CD4-positive, alpha-beta memory T cell (primary cell): Measurements from ENCODE around the gene FBXO21. TPM values are rescaled to one million over a fixed set of nuclear protein-coding genes. Genes with fewer than 3 reads are reported as not detected.
A peak's percentile ranks its signal among the peaks of the same experiment; 100 is the strongest.

Source experiments
- CTCF ChIA-PET: fragments of 350-600 bp; sonication (Branson Sonifier 250); formaldehyde crosslinking; loops from one replicate; lab custom pipeline; 2021; ENCODE audit warnings: inconsistent platforms; ENCODE audit not compliant: partially characterized antibody; lab: Charles Lee
- POLR2A ChIA-PET: fragments of 350-600 bp; sonication (Branson Sonifier 250); formaldehyde crosslinking; loops from one replicate; lab custom pipeline; 2021; ENCODE audit not compliant: partially characterized antibody; lab: Charles Lee
- DNase-seq, 5 donors: peaks; one replicate each; pipeline versions ENCODE4 v3.0.0 to v3.0.0-alpha.2; 2020 to 2022; ENCODE audit warnings: mixed read lengths in 1 of 5
- H3K27ac ChIP-seq: one replicate; pipeline ENCODE4 v1.7.0; 2013; ENCODE audit warnings: low read depth, low read length
- H3K27me3 ChIP-seq: 2 replicates; pipeline ENCODE4 v1.7.0; 2013; ENCODE audit warnings: mild to moderate bottlenecking, low read length, moderate library complexity; ENCODE audit not compliant: insufficient read depth
- H3K36me3 ChIP-seq: 2 replicates; pipeline ENCODE4 v1.7.0; 2013; ENCODE audit warnings: mild to moderate bottlenecking, low read length, moderate library complexity; ENCODE audit not compliant: insufficient read depth
- H3K4me1 ChIP-seq: 2 replicates; pipeline ENCODE4 v1.7.0; 2013; ENCODE audit warnings: mild to moderate bottlenecking, low read length, moderate library complexity; ENCODE audit not compliant: insufficient read depth
- H3K4me3 ChIP-seq, 2 donors: one replicate each; pipeline ENCODE4 v1.7.0; 2013; ENCODE audit warnings: low read length in 2 of 2, mild to moderate bottlenecking in 1 of 2
- H3K9me3 ChIP-seq, 2 donors: one replicate each; pipeline ENCODE4 v1.7.0; 2013; ENCODE audit warnings: low read length in 2 of 2, control low read depth in 1 of 2; ENCODE audit not compliant: control insufficient read depth in 1 of 2
- H3K27ac Mint-ChIP-seq, 7 donors: one replicate each; pipeline ENCODE4 v1.8.0; 2020 to 2021; ENCODE audit warnings: mixed read lengths in 7 of 7, mild to moderate bottlenecking in 6 of 7, inconsistent platforms in 3 of 7, moderate library complexity in 3 of 7
- H3K27me3 Mint-ChIP-seq, 2 donors: one replicate each; pipeline ENCODE4 v1.8.0; 2020 to 2021; ENCODE audit warnings: mixed read lengths in 2 of 2
- H3K36me3 Mint-ChIP-seq, 2 donors: one replicate each; pipeline ENCODE4 v1.8.0; 2020 to 2021; ENCODE audit warnings: mixed read lengths in 2 of 2, inconsistent platforms in 1 of 2, mild to moderate bottlenecking in 1 of 2
- H3K4me1 Mint-ChIP-seq, 4 donors: one replicate each; pipeline ENCODE4 v1.8.0; 2020 to 2021; ENCODE audit warnings: mixed read lengths in 4 of 4, mild to moderate bottlenecking in 1 of 4
- H3K4me3 Mint-ChIP-seq, 8 donors: one replicate each; pipeline ENCODE4 v1.8.0; 2020 to 2021; ENCODE audit warnings: mixed read lengths in 8 of 8, mild to moderate bottlenecking in 7 of 8, moderate library complexity in 6 of 8, inconsistent platforms in 3 of 8
- H3K9me3 Mint-ChIP-seq, 8 donors: one replicate each; pipeline ENCODE4 v1.8.0; 2020 to 2021; ENCODE audit warnings: mixed read lengths in 8 of 8, mild to moderate bottlenecking in 5 of 8, inconsistent platforms in 3 of 8, moderate library complexity in 1 of 8
- intact Hi-C: fragments of 100-400 bp; cut with micrococcal nuclease; formaldehyde crosslinking; loops from one replicate; pipeline ENCODE4 v1.15.1; 2023
- polyA plus RNA-seq, 2 donors: library from polyadenylated mRNA; unstranded; fragments of 300-500 nt; fragmentation: Illumina TruSeq; gene quantifications; one replicate each; pipeline ENCODE4 v1.2.3, GENCODE V29; 2021
- total RNA-seq, 2 experiments: library from RNA; stranded (reverse); gene quantifications; one replicate each; pipeline ENCODE4 v1.2.3, GENCODE V29; 2021

Gene FBXO21
- total and polyA plus RNA-seq, 4 experiments from 2014 or later, result 41.9 to 61.4 (median 49.9) TPM

- Mint-ChIP-seq H3K4me1 (peaks cover 11 to 36% (median 27%) of the 10 kb centered on the region in 4 donors), H3K9me3 (no peaks in the 10 kb centered on the region), H3K27ac (peak overlapping the region in 5 of 7 donors; percentile 22 to 60 (median 30)), H3K4me3 (no peak overlapping the region), H3K36me3 (peaks cover 53 to 85% of the 10 kb centered on the region in 2 donors), H3K27me3 (no peaks in the 10 kb centered on the region)
- POLR2A ChIA-PET, result no interaction called here
- intact Hi-C loops, result no loop called here
- DNase-seq, result no peak
- peaks cover 30% of the 10 kb centered on the region for H3K36me3 ChIP-seq
- no peak overlapping the region for H3K4me3 ChIP-seq
- no peak overlapping the region for H3K27ac ChIP-seq
- no peaks in the 10 kb centered on the region for H3K27me3 ChIP-seq
- CTCF ChIA-PET, result no interaction called here
- peaks cover 14% of the 10 kb centered on the region for H3K4me1 ChIP-seq
- H3K9me3 ChIP-seq, result no peaks in the 10 kb centered on the region
Observed at GRCh38 chr12:117148642-117149041, 41.6 kb downstream of the FBXO21 start.

- Histone ChIP-seq H3K27ac (no peak overlapping the region), H3K4me3 (no peak overlapping the region), H3K4me1 (peaks cover 8% of the 10 kb centered on the region), H3K9me3 (no peaks in the 10 kb centered on the region), H3K27me3 (no peaks in the 10 kb centered on the region), H3K36me3 (peaks cover 23% of the 10 kb centered on the region)
- Mint-ChIP-seq H3K9me3 (no peaks in the 10 kb centered on the region), H3K4me1 (peaks cover 5 to 27% (median 20%) of the 10 kb centered on the region in 4 donors), H3K36me3 (peaks cover 51 to 83% of the 10 kb centered on the region in 2 donors), H3K4me3 (no peak overlapping the region), H3K27me3 (no peaks in the 10 kb centered on the region), H3K27ac (peak overlapping the region in 2 of 7 donors; percentile 4 to 22)
- ChIA-PET CTCF (no interaction called here), POLR2A (no interaction called here)
- intact Hi-C loops, result no loop called here
- DNase-seq, result no peak
Observed at GRCh38 chr12:117147639-117148038, 42.6 kb downstream of the FBXO21 start.

GRCh38 chr12:117145597-117146154, 44.6 kb downstream of the FBXO21 start:
- Mint-ChIP-seq H3K27me3 (no peaks in the 10 kb centered on the region), H3K4me3 (no peak overlapping the region), H3K27ac (peak overlapping the region in 1 of 7 donors; percentile 11), H3K9me3 (no peaks in the 10 kb centered on the region), H3K4me1 (peaks cover under 1 to 14% (median 7%) of the 10 kb centered on the region in 4 donors), H3K36me3 (peaks cover 36 to 68% of the 10 kb centered on the region in 2 donors)
- Histone ChIP-seq H3K36me3 (peaks cover 23% of the 10 kb centered on the region), H3K4me3 (no peak overlapping the region), H3K4me1 (peaks cover 4% of the 10 kb centered on the region), H3K27me3 (no peaks in the 10 kb centered on the region), H3K9me3 (no peaks in the 10 kb centered on the region), H3K27ac (no peak overlapping the region)
- ChIA-PET CTCF (interaction anchor here (0.9 kb wide), 1 partner anchor 9 kb away, joined by 3 read pairs; no protein-coding TSS in a partner anchor), POLR2A (no interaction called here)
- intact Hi-C loops, result no loop called here
- no peak for DNase-seq

DNA sequence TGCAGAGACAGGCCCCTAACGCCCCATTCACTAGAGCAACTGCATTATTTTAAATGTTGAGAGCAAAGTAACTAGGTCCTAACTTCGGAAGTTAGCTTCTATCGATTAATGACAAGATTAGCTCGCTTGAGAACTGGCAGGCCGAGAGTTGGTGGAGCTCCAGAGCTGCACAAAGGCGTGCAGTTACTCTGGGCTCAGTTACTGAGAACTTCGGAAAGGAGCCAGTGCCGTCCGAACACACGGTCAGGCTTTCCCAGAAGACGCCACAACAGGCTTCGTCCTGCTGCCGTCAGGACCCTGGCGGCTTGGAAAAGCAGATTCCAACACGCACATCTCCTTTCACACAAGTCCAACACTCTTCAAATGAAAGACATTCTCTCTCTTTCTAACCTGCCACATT, 45.7 kb downstream of the FBXO21 start:
- H3K27ac Mint-ChIP-seq, result peak overlapping the region in 1 of 7 donors; percentile 36
- peaks cover 20% of the 10 kb centered on the region for H3K36me3 ChIP-seq
- no peaks in the 10 kb centered on the region for H3K4me1 ChIP-seq
- H3K27me3 ChIP-seq, result no peaks in the 10 kb centered on the region
- no peak overlapping the region for H3K4me3 ChIP-seq
- CTCF ChIA-PET, result no interaction called here
- no peak overlapping the region for H3K4me3 Mint-ChIP-seq
- no peak overlapping the region for H3K27ac ChIP-seq
- peaks cover 0 to 3% (median 3%) of the 10 kb centered on the region in 4 donors for H3K4me1 Mint-ChIP-seq
- no peaks in the 10 kb centered on the region for H3K27me3 Mint-ChIP-seq
- no peaks in the 10 kb centered on the region for H3K9me3 ChIP-seq
- POLR2A ChIA-PET, result no interaction called here
- peaks cover 29 to 58% of the 10 kb centered on the region in 2 donors for H3K36me3 Mint-ChIP-seq
- DNase-seq, result no peak
- intact Hi-C loops, result no loop called here
- no peaks in the 10 kb centered on the region for H3K9me3 Mint-ChIP-seq

GRCh38 chr12:117143008-117143532, 47.2 kb downstream of the FBXO21 start:
- Histone ChIP-seq H3K36me3 (peaks cover 14% of the 10 kb centered on the region), H3K27me3 (no peaks in the 10 kb centered on the region), H3K4me1 (no peaks in the 10 kb centered on the region), H3K27ac (no peak overlapping the region), H3K4me3 (no peak overlapping the region), H3K9me3 (no peaks in the 10 kb centered on the region)
- Mint-ChIP-seq H3K4me3 (peak overlapping the region in 1 of 8 donors; percentile 7), H3K36me3 (peaks cover 25 to 45% of the 10 kb centered on the region in 2 donors), H3K27ac (peak overlapping the region in 2 of 7 donors; percentile 9 to 47), H3K4me1 (peaks cover 3% of the 10 kb centered on the region in 4 donors), H3K9me3 (no peaks in the 10 kb centered on the region), H3K27me3 (no peaks in the 10 kb centered on the region)
- POLR2A ChIA-PET, result interaction anchor here (0.8 kb wide), 1 partner anchor 13 kb away, joined by 3 read pairs; no protein-coding TSS in a partner anchor
- intact Hi-C loops, result no loop called here
- CTCF ChIA-PET, result no interaction called here
- DNase-seq, result no peak

DNA sequence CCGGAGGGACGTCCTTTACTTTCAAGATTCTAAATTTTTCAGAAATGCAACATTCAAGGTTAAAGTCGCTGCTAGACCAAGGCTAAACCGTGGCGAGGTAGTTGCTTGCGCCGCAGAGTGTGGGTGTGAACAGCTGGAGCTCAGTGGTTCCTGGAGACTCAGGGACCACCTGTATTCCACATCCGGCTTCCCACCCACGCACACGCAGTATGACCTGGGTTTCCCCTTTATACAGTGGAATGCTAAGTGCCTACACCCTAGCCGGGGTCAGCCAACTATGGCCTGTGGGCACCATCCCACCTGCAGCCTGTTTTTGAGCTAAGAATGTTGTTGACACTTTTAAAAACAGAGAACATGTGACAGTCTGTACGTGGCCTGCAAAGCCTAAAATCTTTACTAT, 48.2 kb downstream of the FBXO21 start:
- Histone ChIP-seq H3K4me1 (no peaks in the 10 kb centered on the region), H3K27ac (no peak overlapping the region), H3K9me3 (no peaks in the 10 kb centered on the region), H3K4me3 (no peak overlapping the region), H3K27me3 (no peaks in the 10 kb centered on the region), H3K36me3 (peaks cover 14% of the 10 kb centered on the region)
- no peak overlapping the region for H3K27ac Mint-ChIP-seq
- H3K27me3 Mint-ChIP-seq, result no peaks in the 10 kb centered on the region
- intact Hi-C loops, result no loop called here
- peaks cover 21 to 43% of the 10 kb centered on the region in 2 donors for H3K36me3 Mint-ChIP-seq
- ChIA-PET POLR2A (no interaction called here), CTCF (no interaction called here)
- no peak for DNase-seq
- H3K9me3 Mint-ChIP-seq, result no peaks in the 10 kb centered on the region
- peaks cover 0 to 5% (median 3%) of the 10 kb centered on the region in 4 donors for H3K4me1 Mint-ChIP-seq
- H3K4me3 Mint-ChIP-seq, result no peak overlapping the region

DNA sequence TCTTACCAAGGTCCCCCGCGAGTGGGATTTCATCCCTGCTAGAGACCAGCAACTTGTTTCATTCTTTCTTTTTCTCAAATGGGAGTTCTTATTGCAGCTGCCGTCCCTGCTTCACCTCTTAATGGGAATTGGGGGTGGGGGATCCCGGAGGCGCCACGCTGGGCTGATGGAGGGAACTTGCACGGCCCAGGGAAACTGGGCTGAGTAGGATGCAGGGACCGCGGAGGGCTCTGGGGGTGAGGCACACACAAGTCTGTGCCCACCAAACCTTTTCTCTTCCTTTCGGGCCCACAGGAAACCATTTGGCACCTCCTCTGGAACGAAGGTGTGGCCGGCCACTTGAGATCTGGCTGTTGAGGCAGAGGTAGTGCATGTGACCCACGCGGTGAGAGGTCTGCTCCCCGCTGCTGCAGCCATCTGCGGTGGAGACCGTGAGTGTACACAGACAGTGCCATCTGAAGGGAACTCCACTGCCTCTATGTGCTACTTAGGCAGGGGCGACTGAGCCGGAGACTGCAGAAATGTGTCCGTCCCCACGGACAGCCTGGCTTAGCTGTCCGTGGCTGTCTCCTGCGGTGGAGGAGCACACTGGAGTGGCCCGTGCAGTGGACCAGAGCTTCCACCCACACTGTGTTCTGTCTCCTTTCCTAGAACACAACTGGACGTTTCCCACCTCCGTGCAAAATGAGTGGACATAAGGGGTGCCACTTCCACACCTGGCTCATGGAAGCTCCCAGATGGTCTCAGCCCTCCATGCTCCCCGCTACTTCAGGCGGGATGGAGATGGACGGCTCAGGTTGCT, 49.0 kb downstream of the FBXO21 start:
- Mint-ChIP-seq H3K4me3 (no peak overlapping the region), H3K9me3 (no peaks in the 10 kb centered on the region), H3K4me1 (peaks cover 0 to 5% (median 3%) of the 10 kb centered on the region in 4 donors), H3K27me3 (no peaks in the 10 kb centered on the region), H3K36me3 (peaks cover 21 to 35% of the 10 kb centered on the region in 2 donors), H3K27ac (no peak overlapping the region)
- CTCF ChIA-PET, result interaction anchor here (0.9 kb wide), 1 partner anchor 24 kb away, joined by 3 read pairs; no protein-coding TSS in a partner anchor
- intact Hi-C loops, result no loop called here
- POLR2A ChIA-PET, result no interaction called here
- Histone ChIP-seq H3K36me3 (peaks cover 14% of the 10 kb centered on the region), H3K4me1 (no peaks in the 10 kb centered on the region), H3K9me3 (no peaks in the 10 kb centered on the region), H3K27me3 (no peaks in the 10 kb centered on the region), H3K4me3 (no peak overlapping the region), H3K27ac (no peak overlapping the region)
- no peak for DNase-seq
